GM23338 (cell line): ENCODE results near the gene IGFLR1. TPM values are rescaled to one million over a fixed set of nuclear protein-coding genes. Genes with fewer than 3 reads are reported as not detected.

Experiments
- ATAC-seq: fragments of 200-7000 bp; cut with Tn5 transposase; 3 replicates; pipeline ENCODE4 v1.9.1; 2020
- DNase-seq: peaks from one replicate; pipeline ENCODE4 v3.0.0-alpha.2; 2015; ENCODE audit warnings: low spot score
- H2AFZ ChIP-seq: fragments of 200-600 bp; sonication (generic); 2 replicates; pipeline ENCODE4 v1.8.0; 2016; ENCODE audit warnings: antibody characterized with exemption, mild to moderate bottlenecking, moderate library complexity
- H3F3A ChIP-seq: fragments of 200-600 bp; sonication (generic); replicated peaks from 2 replicates; pipeline ENCODE4 v1.8.0; 2017; ENCODE audit warnings: antibody characterized with exemption, mixed run types, low read depth
- H3K27ac ChIP-seq: fragments of 200-600 bp; sonication (generic); 2 replicates; pipeline ENCODE4 v1.6.1; 2016; ENCODE audit warnings: low read depth
- H3K27me3 ChIP-seq: fragments of 200-600 bp; sonication (generic); 2 replicates; pipeline ENCODE4 v1.8.0; 2016; ENCODE audit warnings: mild to moderate bottlenecking, mixed run types, moderate library complexity; ENCODE audit not compliant: insufficient read depth
- H3K36me3 ChIP-seq: fragments of 200-600 bp; sonication (generic); 2 replicates; pipeline ENCODE4 v1.8.0; 2016; ENCODE audit warnings: mild to moderate bottlenecking; ENCODE audit not compliant: insufficient read depth
- H3K4me1 ChIP-seq: fragments of 200-600 bp; sonication (generic); 2 replicates; pipeline ENCODE4 v1.8.0; 2016; ENCODE audit warnings: mild to moderate bottlenecking, moderate library complexity; ENCODE audit not compliant: insufficient read depth
- H3K4me2 ChIP-seq: fragments of 200-600 bp; sonication (generic); 2 replicates; pipeline ENCODE4 v1.7.1; 2017; ENCODE audit warnings: mixed run types
- H3K4me3 ChIP-seq: fragments of 200-600 bp; sonication (generic); 2 replicates; pipeline ENCODE4 v1.6.1; 2016; ENCODE audit warnings: mixed run types
- H3K79me2 ChIP-seq: fragments of 200-600 bp; sonication (generic); replicated peaks from 2 replicates; pipeline ENCODE4 v1.8.0; 2017; ENCODE audit warnings: mild to moderate bottlenecking; ENCODE audit not compliant: insufficient read depth
- H3K9me2 ChIP-seq: fragments of 200-600 bp; sonication (generic); 2 replicates; pipeline ENCODE4 v1.8.0; 2017; ENCODE audit not compliant: insufficient read depth
- H4K20me1 ChIP-seq: fragments of 200-600 bp; sonication (generic); replicated peaks from 2 replicates; pipeline ENCODE4 v1.8.0; 2017; ENCODE audit warnings: mild to moderate bottlenecking; ENCODE audit not compliant: insufficient read depth
- H3K27ac Mint-ChIP-seq: 2 replicates; pipeline ENCODE4 v1.8.0; 2020; ENCODE audit warnings: inconsistent platforms, mild to moderate bottlenecking, moderate library complexity, mixed read lengths
- H3K27me3 Mint-ChIP-seq: 3 replicates; pipeline ENCODE4 v1.8.0; 2022; ENCODE audit warnings: low read depth, mild to moderate bottlenecking, moderate library complexity, mixed read lengths, inconsistent platforms; ENCODE audit not compliant: insufficient read depth, poor library complexity
- H3K36me3 Mint-ChIP-seq: 3 replicates; pipeline ENCODE4 v1.8.0; 2021; ENCODE audit warnings: low read depth, mild to moderate bottlenecking, inconsistent platforms, moderate library complexity, mixed read lengths
- H3K4me1 Mint-ChIP-seq: 3 replicates; pipeline ENCODE4 v1.8.0; 2020; ENCODE audit warnings: mild to moderate bottlenecking, inconsistent platforms, mixed read lengths
- H3K4me3 Mint-ChIP-seq: 3 replicates; pipeline ENCODE4 v1.8.0; 2021; ENCODE audit warnings: moderate library complexity, mild to moderate bottlenecking, inconsistent platforms, mixed read lengths
- H3K9me3 Mint-ChIP-seq: 3 replicates; pipeline ENCODE4 v1.8.0; 2020; ENCODE audit warnings: moderate library complexity, mild to moderate bottlenecking, inconsistent platforms, mixed read lengths
- CREB1 ChIP-seq: fragments of 250-450 bp; sonication (Bioruptor Pico); IDR thresholded peaks from 2 replicates; pipeline ENCODE4 v1.5.0; 2020; ENCODE audit warnings: low read depth, mild to moderate bottlenecking, moderate library complexity
- CTCF ChIP-seq, 2 experiments: fragments of 200-600 bp in 1 of 2; sonication (generic) in 1 of 2; conservative IDR thresholded peaks; 2 replicates each; pipeline versions ENCODE4 v1.5.1 to v1.6.1; 2016 to 2017; ENCODE audit warnings: antibody characterized with exemption in 2 of 2, low read depth in 2 of 2, mild to moderate bottlenecking in 2 of 2, moderate library complexity in 1 of 2
- EZH2phosphoT487 ChIP-seq: fragments of 200-600 bp; sonication (generic); IDR thresholded peaks from one replicate; pipeline ENCODE4 v1.8.1; 2018; ENCODE audit warnings: antibody characterized with exemption; ENCODE audit not compliant: unreplicated experiment
- NANOG ChIP-seq: IDR thresholded peaks from 2 replicates; pipeline ENCODE4 v1.6.1; 2016; ENCODE audit warnings: antibody characterized with exemption, borderline replicate concordance
- POLR2AphosphoS5 ChIP-seq: IDR thresholded peaks from 2 replicates; pipeline ENCODE4 v1.6.1; 2016; ENCODE audit warnings: antibody characterized with exemption, low read depth
- ZNF114 ChIP-seq: fragments of 250-450 bp; sonication (Bioruptor Pico); IDR thresholded peaks from 2 replicates; pipeline ENCODE4 v1.5.0; 2020; ENCODE audit warnings: mild to moderate bottlenecking, moderate library complexity
- polyA plus RNA-seq: library from polyadenylated mRNA; unstranded; fragments of >200 nt; fragmentation: Nextera tagmentation; extraction: Ambion mirVana; gene quantifications from 2 replicates; pipeline ENCODE4 v1.2.1, GENCODE V29; 2016
- total RNA-seq: library from RNA; depleted of rRNA; stranded (reverse); fragments of >200 nt; shearing (Covaris generic); gene quantifications from 2 replicates; pipeline ENCODE4 v1.2.3, GENCODE V29; 2014

IGFLR1 gene
- total and polyA plus RNA-seq, 2 experiments from 2014 or later: 14.4 to 17.8 TPM

- no peak for TF ChIP-seq ZNF114 (CRISPR knock-in tag)
- Histone ChIP-seq H3K36me3 (peaks cover 11% of the 10 kb centered on the region; the same call in 1 of the 2 replicates), H3K27me3 (no peaks in the 10 kb centered on the region), H2AFZ (no peak overlapping the region), H3K27ac (no peak overlapping the region), H3F3A (no peaks in the 10 kb centered on the region), H3K4me3 (no peak overlapping the region), H3K4me2 (no peak overlapping the region), H4K20me1 (peaks cover 5% of the 10 kb centered on the region), H3K4me1 (no peaks in the 10 kb centered on the region), H3K79me2 (no peaks in the 10 kb centered on the region), H3K9me2 (no peaks in the 10 kb centered on the region)
- Mint-ChIP-seq H3K4me3 (no peak overlapping the region), H3K4me1 (no peaks in the 10 kb centered on the region), H3K27ac (no peak overlapping the region), H3K36me3 (peaks cover 75% of the 10 kb centered on the region), H3K9me3 (no peaks in the 10 kb centered on the region; the same call in 2 of the 3 replicates), H3K27me3 (peaks cover 12% of the 10 kb centered on the region)
- DNase-seq (no peak), ATAC-seq (no peak)
These were observed 9.6 kb downstream of the IGFLR1 start for GRCh38 chr19:35732540-35733179.

GRCh38 chr19:35731779-35732405 lies 10.4 kb downstream of the IGFLR1 start:
- H3K4me3 Mint-ChIP-seq: no peak overlapping the region
- no peaks in the 10 kb centered on the region for H3K4me1 ChIP-seq
- ATAC-seq: no peak
- no peaks in the 10 kb centered on the region; the same call in 2 of the 3 replicates for H3K9me3 Mint-ChIP-seq
- H3F3A ChIP-seq: no peaks in the 10 kb centered on the region
- no peak overlapping the region for H2AFZ ChIP-seq
- DNase-seq: no peak
- H3K36me3 ChIP-seq: peaks cover 7% of the 10 kb centered on the region; the same call in 1 of the 2 replicates
- H3K27ac ChIP-seq: no peak overlapping the region
- peaks cover 71% of the 10 kb centered on the region for H3K36me3 Mint-ChIP-seq
- no peak overlapping the region for H3K27ac Mint-ChIP-seq
- H3K4me2 ChIP-seq: no peak overlapping the region
- H4K20me1 ChIP-seq: peaks cover 5% of the 10 kb centered on the region
- peaks cover 12% of the 10 kb centered on the region for H3K27me3 Mint-ChIP-seq
- TF ChIP-seq CTCF (conservative IDR thresholded peaks at IDR 0.05; ENCODE audit: low read depth in 2 of 2): no peak
- no peak for TF ChIP-seq CREB1 (CRISPR knock-in tag)
- TF ChIP-seq NANOG: no peak
- TF ChIP-seq POLR2AphosphoS5: no peak
- TF ChIP-seq EZH2phosphoT487: no peak
- H3K9me2 ChIP-seq: no peaks in the 10 kb centered on the region
- H3K4me3 ChIP-seq: no peak overlapping the region
- no peaks in the 10 kb centered on the region for H3K4me1 Mint-ChIP-seq
- H3K27me3 ChIP-seq: no peaks in the 10 kb centered on the region
- no peaks in the 10 kb centered on the region for H3K79me2 ChIP-seq

- no peaks in the 10 kb centered on the region for H3K79me2 ChIP-seq
- H3K4me3 ChIP-seq: no peak overlapping the region
- H3K9me3 Mint-ChIP-seq: no peaks in the 10 kb centered on the region; the same call in 2 of the 3 replicates
- H3K36me3 ChIP-seq: peaks cover 6% of the 10 kb centered on the region; the same call in 1 of the 2 replicates
- peaks cover 70% of the 10 kb centered on the region for H3K36me3 Mint-ChIP-seq
- DNase-seq (no peak), ATAC-seq (no peak)
- no peak overlapping the region for H3K4me2 ChIP-seq
- no peak overlapping the region; the same call in 1 of the 2 replicates for H3K27ac Mint-ChIP-seq
- TF ChIP-seq EZH2phosphoT487 (no peak), CTCF (conservative IDR thresholded peaks at IDR 0.05; ENCODE audit: low read depth in 2 of 2) (no peak)
- H2AFZ ChIP-seq: no peak overlapping the region
- no peaks in the 10 kb centered on the region for H3K27me3 ChIP-seq
- H3K4me1 Mint-ChIP-seq: no peaks in the 10 kb centered on the region
- no peaks in the 10 kb centered on the region for H3K9me2 ChIP-seq
- no peak overlapping the region for H3K4me3 Mint-ChIP-seq
- no peaks in the 10 kb centered on the region for H3K4me1 ChIP-seq
- peaks cover 12% of the 10 kb centered on the region for H3K27me3 Mint-ChIP-seq
- H3F3A ChIP-seq: no peaks in the 10 kb centered on the region
- H4K20me1 ChIP-seq: peaks cover 5% of the 10 kb centered on the region
- H3K27ac ChIP-seq: no peak overlapping the region
These were observed 10.9 kb downstream of the IGFLR1 start for GRCh38 chr19:35731353-35731752.
